ENCODE data around the gene ACAD10. TPM values are rescaled to one million over a fixed set of nuclear protein-coding genes. Genes with fewer than 3 reads are reported as not detected.
A peak's percentile ranks its signal among the peaks of the same experiment; 100 is the strongest.

ACAD10 gene
- total and polyA plus RNA-seq, 2 of the 13 experiments (the other 11 are each of a cell fraction or from before 2014, with no cell fraction given): 15.2 to 16.3 TPM

- TF ChIP-seq HNF4G (IDR thresholded peaks at IDR 0.05; ENCODE audit: borderline replicate concordance, low read depth, low read length) (peak; percentile 46; the same call in 1 of the 2 replicates), HNF4G (CRISPR knock-in tag; IDR thresholded peaks at IDR 0.05; ENCODE audit: borderline replicate concordance, low read depth) (no peak), ARID5B (CRISPR knock-in tag; IDR thresholded peaks at IDR 0.05) (0 out of 2 replicates have a peak, but pooled peaks have one; percentile 27), SNAPC5 (CRISPR knock-in tag; IDR thresholded peaks at IDR 0.05; ENCODE audit: borderline replicate concordance) (no peak), MIXL1 (CRISPR knock-in tag; IDR thresholded peaks at IDR 0.05) (peak; percentile 56; the same call in 1 of the 2 replicates), ZNF567 (CRISPR knock-in tag; IDR thresholded peaks at IDR 0.05; ENCODE audit: borderline replicate concordance) (no peak), FUBP1 (CRISPR knock-in tag; IDR thresholded peaks at IDR 0.05; ENCODE audit: borderline replicate concordance) (no peak), ZNF136 (CRISPR knock-in tag; IDR thresholded peaks at IDR 0.05; ENCODE audit: low read depth) (no peak), ZNF768 (CRISPR knock-in tag; IDR thresholded peaks at IDR 0.05) (peak; percentile 31; the same call in 1 of the 2 replicates), GATAD1 (CRISPR knock-in tag; IDR thresholded peaks at IDR 0.05) (peak; percentile 58; the same call in 1 of the 2 replicates), YY1 (IDR thresholded peaks at IDR 0.05; ENCODE audit: insufficient read depth, insufficient replicate concordance, low read depth, low read length) (peak; percentile 47), CSRNP2 (CRISPR knock-in tag; conservative IDR thresholded peaks at IDR 0.05; ENCODE audit: low read depth) (no peak), CEBPZ (IDR thresholded peaks at IDR 0.05; ENCODE audit: low read length) (no peak), ZNF75D (CRISPR knock-in tag; IDR thresholded peaks at IDR 0.05; ENCODE audit: borderline replicate concordance) (no peak), ZNF292 (CRISPR knock-in tag; IDR thresholded peaks at IDR 0.05; ENCODE audit: borderline replicate concordance, low read depth) (0 out of 2 replicates have a peak, but pooled peaks have one; percentile 18), RNF2 (conservative IDR thresholded peaks at IDR 0.05; ENCODE audit: low read depth) (no peak)
Measured at GRCh38 chr12:111753144-111753881, 67.5 kb downstream of the ACAD10 start (continued).

Measured in HepG2 (cell line).